Kasumi-1 (cell line): Measurements from ENCODE around the gene TMEM44.
"Not testable (repeated sequence)": the region's sequence is repeated elsewhere in the genome, so short reads cannot be mapped to it uniquely, and the experiment has no call there.

Source experiments
- DNase-seq, 2 experiments: peaks; one replicate each; lab custom pipeline; 2025; lab: John Stamatoyannopoulos, UW

TMEM44 gene

GRCh38 chr3:194609601-194610000 lies 23.6 kb downstream of the TMEM44 start:
- no peak for DNase-seq

GRCh38 chr3:194608981-194609380 lies 24.2 kb downstream of the TMEM44 start:
- no peak for DNase-seq

GRCh38 chr3:194607592-194608389 lies 25.4 kb downstream of the TMEM44 start:
- DNase-seq: no peak

- DNase-seq: no peak
Measured at GRCh38 chr3:194606941-194607340, 26.3 kb downstream of the TMEM44 start.

- DNase-seq: no peak
Measured at GRCh38 chr3:194606163-194606562, 27.1 kb downstream of the TMEM44 start.

- not testable (repeated sequence) for DNase-seq
Measured at GRCh38 chr3:194605314-194605713, 27.9 kb downstream of the TMEM44 start.

- peak; percentile 13 to 52 for DNase-seq
Measured at GRCh38 chr3:194604837-194605236, 28.4 kb downstream of the TMEM44 start.

- no peak for DNase-seq
Measured at GRCh38 chr3:194604126-194604525, 29.1 kb downstream of the TMEM44 start.

GRCh38 chr3:194602669-194603171 lies 30.5 kb downstream of the TMEM44 start:
- no peak for DNase-seq

GRCh38 chr3:194598771-194599557 lies 34.3 kb downstream of the TMEM44 start:
- no peak for DNase-seq

- no peak for DNase-seq
Measured at GRCh38 chr3:194596906-194597305, 36.3 kb downstream of the TMEM44 start.

GRCh38 chr3:194592798-194593752 lies 40.1 kb downstream of the TMEM44 start:
- no peak for DNase-seq

GRCh38 chr3:194588741-194589140 lies 44.5 kb downstream of the TMEM44 start:
- no peak for DNase-seq

GRCh38 chr3:194588236-194588635 lies 45.0 kb downstream of the TMEM44 start:
- DNase-seq: no peak

- DNase-seq: no peak
Measured at GRCh38 chr3:194587438-194587931, 45.7 kb downstream of the TMEM44 start.

- no peak for DNase-seq
Measured at GRCh38 chr3:194586836-194587235, 46.4 kb downstream of the TMEM44 start.

GRCh38 chr3:194585880-194586281 lies 47.3 kb downstream of the TMEM44 start:
- DNase-seq: no peak

GRCh38 chr3:194584866-194585265 lies 48.4 kb downstream of the TMEM44 start:
- no peak for DNase-seq

GRCh38 chr3:194584320-194584776 lies 48.9 kb downstream of the TMEM44 start:
- peak; percentile 23 to 25 for DNase-seq

GRCh38 chr3:194582196-194582905 lies 50.9 kb downstream of the TMEM44 start:
- DNase-seq: no peak

- no peak for DNase-seq
Measured at GRCh38 chr3:194579091-194579606, 54.1 kb downstream of the TMEM44 start.
